HepG2 (cell line): ENCODE data around the gene CPHXL. TPM values are rescaled to one million over a fixed set of nuclear protein-coding genes. Genes with fewer than 3 reads are reported as not detected.

Experiments
- ATAC-seq: fragments of 200-7000 bp; cut with Tn5 transposase; 3 replicates; pipeline ENCODE4 v1.9.1; 2020; ENCODE audit warnings: mild to moderate bottlenecking, moderate library complexity
- BruUV-seq: library from RNA; stranded (reverse); fragments of 400-500 nt; replicated peaks from 2 replicates; lab custom pipeline; 2021; lab: Mats Ljungman, UMichigan
- CTCF ChIA-PET: fragments of 300-600 bp; formaldehyde crosslinking; extraction: SDS; loops from one replicate; lab custom pipeline; 2021; ENCODE audit warnings: low total read pairs, inconsistent platforms, low intra/inter-chr PET ratio; lab: Yijun Ruan, JAX
- POLR2A ChIA-PET: fragments of 350-600 bp; sonication (Branson Sonifier 250); formaldehyde crosslinking; loops from one replicate; lab custom pipeline; 2020; ENCODE audit warnings: antibody characterized with exemption, inconsistent platforms; lab: Yijun Ruan, JAX
- DNase-seq: peaks from one replicate; pipeline ENCODE4 v3.0.0-alpha.2; 2015; ENCODE audit warnings: low spot score
- FAIRE-seq: peaks from 3 replicates; lab custom pipeline; 2011; peaks lifted over from hg19 to GRCh38; lab: Jason Lieb, UNC
- H2AFZ ChIP-seq: one replicate; pipeline ENCODE4 v1.6.1; 2011; ENCODE audit warnings: low read length, inconsistent platforms
- H3K27ac ChIP-seq: fragments of 300-600 bp; 3 replicates; pipeline ENCODE4 v1.8.0; 2011; ENCODE audit warnings: mixed run types, mild to moderate bottlenecking, mixed read lengths, low read length, inconsistent platforms; ENCODE audit not compliant: insufficient read depth; ENCODE audit errors: extremely low read length
- H3K27me3 ChIP-seq, 2 experiments: fragments of 200-600 bp in 1 of 2; 2 replicates in 1 of 2; 3 replicates in 1 of 2; pipeline versions ENCODE4 v1.6.0 to v1.8.0; 2011; ENCODE audit warnings: low read length in 2 of 2, mild to moderate bottlenecking in 2 of 2, moderate library complexity in 2 of 2, inconsistent platforms in 1 of 2; ENCODE audit not compliant: insufficient read depth in 2 of 2, control insufficient read depth in 1 of 2
- H3K36me3 ChIP-seq, 2 experiments: fragments of 200-600 bp in 1 of 2; replicated peaks in 1 of 2; 2 replicates in 1 of 2; 3 replicates in 1 of 2; pipeline versions ENCODE4 v1.5.1 to v1.8.0; 2011; ENCODE audit warnings: low read length in 2 of 2, inconsistent platforms in 1 of 2; ENCODE audit not compliant: insufficient read depth in 2 of 2, control insufficient read depth in 1 of 2
- H3K4me1 ChIP-seq: 2 replicates; pipeline ENCODE4 v1.5.1; 2012; ENCODE audit warnings: low read length, inconsistent platforms; ENCODE audit not compliant: insufficient read depth
- H3K4me2 ChIP-seq: 2 replicates; pipeline ENCODE4 v1.6.0; 2011; ENCODE audit warnings: low read depth, low read length, inconsistent platforms
- H3K4me3 ChIP-seq, 3 experiments: fragments of 200-600 bp in 1 of 3; sonication (generic), shearing (Covaris generic) in 1 of 3; replicated peaks in 1 of 3; 2 replicates each; pipeline ENCODE4 v1.5.1; 2011 to 2016; ENCODE audit warnings: low read length in 3 of 3, inconsistent platforms in 2 of 3, low read depth in 2 of 3, mild to moderate bottlenecking in 2 of 3, control low read depth in 1 of 3, mixed read lengths in 1 of 3; ENCODE audit not compliant: insufficient read depth in 1 of 3
- H3K79me2 ChIP-seq: one replicate; pipeline ENCODE4 v1.6.1; 2011; ENCODE audit warnings: low read length, inconsistent platforms; ENCODE audit not compliant: insufficient read depth
- H3K9ac ChIP-seq: 2 replicates; pipeline ENCODE4 v1.6.0; 2011; ENCODE audit warnings: mild to moderate bottlenecking, low read depth, low read length, inconsistent platforms; ENCODE audit not compliant: insufficient read depth
- H3K9me3 ChIP-seq: 2 replicates; pipeline ENCODE4 v1.5.1; 2012; ENCODE audit warnings: mild to moderate bottlenecking, low read length
- H4K20me1 ChIP-seq: 2 replicates; pipeline ENCODE4 v1.6.0; 2011; ENCODE audit warnings: inconsistent platforms, mild to moderate bottlenecking, low read length, moderate library complexity; ENCODE audit not compliant: insufficient read depth
- ARNTL ChIP-seq: sonication (generic); formaldehyde crosslinking; IDR thresholded peaks from 2 replicates; pipeline ENCODE4 v1.4.0; 2020; ENCODE audit warnings: mild to moderate bottlenecking, missing genetic modification reagents
- KAT7 ChIP-seq: IDR thresholded peaks from 2 replicates; pipeline ENCODE4 v1.6.1; 2018; ENCODE audit warnings: borderline replicate concordance, missing compliant biosample characterization
- MZF1 ChIP-seq: sonication (generic); formaldehyde crosslinking; IDR thresholded peaks from 2 replicates; pipeline ENCODE4 v1.8.1; 2023; ENCODE audit warnings: mild to moderate bottlenecking, missing genetic modification reagents, borderline replicate concordance
- NFRKB ChIP-seq: fragments of 450-650 bp; IDR thresholded peaks from 2 replicates; pipeline ENCODE4 v1.6.1; 2017
- POLR2G ChIP-seq: fragments of 200-400 bp; formaldehyde crosslinking; IDR thresholded peaks from 2 replicates; pipeline ENCODE4 v1.6.1; 2018; ENCODE audit warnings: mild to moderate bottlenecking, low read depth, low read length, moderate library complexity
- RBM22 ChIP-seq: fragments of 200-400 bp; formaldehyde crosslinking; optimal IDR thresholded peaks from 2 replicates; pipeline ENCODE3; 2017; ENCODE audit warnings: mild to moderate bottlenecking, low read length, moderate library complexity
- SCMH1 ChIP-seq: sonication (generic); formaldehyde crosslinking; IDR thresholded peaks from 2 replicates; pipeline ENCODE4 v1.9.0; 2021; ENCODE audit warnings: missing genetic modification reagents, mild to moderate bottlenecking, borderline replicate concordance
- SP5 ChIP-seq: IDR thresholded peaks from 2 replicates; pipeline ENCODE4 v1.6.1; 2016; ENCODE audit warnings: low read depth, borderline replicate concordance
- TFAP4 ChIP-seq: sonication (generic); IDR thresholded peaks from 2 replicates; pipeline ENCODE4 v1.6.1; 2016; ENCODE audit warnings: low read depth, borderline replicate concordance
- TOE1 ChIP-seq: sonication (generic); formaldehyde crosslinking; IDR thresholded peaks from 2 replicates; pipeline ENCODE4 v1.4.0; 2020; ENCODE audit warnings: mild to moderate bottlenecking, missing genetic modification reagents
- WIZ ChIP-seq: sonication (generic); formaldehyde crosslinking; IDR thresholded peaks from 2 replicates; pipeline ENCODE4 v1.5.1; 2020; ENCODE audit warnings: mild to moderate bottlenecking, missing genetic modification reagents
- XRCC5 ChIP-seq: fragments of 200-400 bp; formaldehyde crosslinking; optimal IDR thresholded peaks from 2 replicates; pipeline ENCODE3; 2017; ENCODE audit warnings: mild to moderate bottlenecking, low read length
- ZBTB38 ChIP-seq: sonication (generic); formaldehyde crosslinking; IDR thresholded peaks from 2 replicates; pipeline ENCODE4 v1.5.1; 2020; ENCODE audit warnings: mild to moderate bottlenecking, missing genetic modification reagents
- ZMYM4 ChIP-seq: sonication (generic); formaldehyde crosslinking; IDR thresholded peaks from 2 replicates; pipeline ENCODE4 v1.8.1; 2023; ENCODE audit warnings: mild to moderate bottlenecking, missing genetic modification reagents
- ZNF251 ChIP-seq: sonication (generic); formaldehyde crosslinking; IDR thresholded peaks from 2 replicates; pipeline ENCODE4 v1.9.0; 2021; ENCODE audit warnings: mild to moderate bottlenecking, missing genetic modification reagents
- ZNF317 ChIP-seq: sonication (generic); formaldehyde crosslinking; IDR thresholded peaks from 2 replicates; pipeline ENCODE4 v1.5.0; 2020; ENCODE audit warnings: mild to moderate bottlenecking, missing genetic modification reagents
- ZNF343 ChIP-seq: sonication (generic); formaldehyde crosslinking; IDR thresholded peaks from 2 replicates; pipeline ENCODE4 v1.4.0; 2020; ENCODE audit warnings: mild to moderate bottlenecking, missing genetic modification reagents
- in situ Hi-C: cut with HindIII; loops from 2 replicates; pipeline ENCODE4 v1.10.0; 2017; ENCODE audit warnings: low pct_unique_long_range_greater_than_20kb; ENCODE audit not compliant: extremely low pct_ligation_motif_present
- intact Hi-C: fragments of 100-400 bp; cut with micrococcal nuclease; formaldehyde crosslinking; loops from one replicate; pipeline ENCODE4 v1.10.0; 2022; ENCODE audit not compliant: unreplicated experiment
- polyA plus RNA-seq, 8 experiments: library from polyadenylated mRNA; depleted of rRNA in 3 of 8; stranded (reverse) in 7 of 8; unstranded in 1 of 8; fragments of >200 nt; fragmentation: Illumina TruSeq in 4 of 8; extraction: Trizol in 4 of 8; gene quantifications; 2 replicates each; pipeline versions ENCODE4 v1.2.1 to v1.2.3, GENCODE V29; 2011 to 2016; ENCODE audit warnings: low read depth in 4 of 8, missing spikeins in 1 of 8, mixed read lengths in 1 of 8; ENCODE audit not compliant: insufficient read depth in 1 of 8
- total RNA-seq, 5 experiments: library from RNA; depleted of rRNA; stranded (reverse); fragments of >200 nt; fragmentation: Illumina TruSeq; extraction: Trizol; gene quantifications; 2 replicates each; pipeline ENCODE4 v1.2.3, GENCODE V29; 2016; ENCODE audit warnings: low read depth in 1 of 5
- TF ChIP-seq, protein P1 (sequence below): sonication (generic); formaldehyde crosslinking; IDR thresholded peaks from 2 replicates; pipeline ENCODE4 v1.8.1; 2023; ENCODE audit warnings: mild to moderate bottlenecking, missing genetic modification reagents, borderline replicate concordance
- TF ChIP-seq, protein P2 (sequence below), 2 experiments: IDR thresholded peaks; 2 replicates each; pipeline ENCODE4 v1.6.1; 2011 to 2012; ENCODE audit warnings: low read length in 2 of 2, borderline replicate concordance in 1 of 2, low read depth in 1 of 2, mild to moderate bottlenecking in 1 of 2, moderate library complexity in 1 of 2
- TF ChIP-seq, protein P3 (sequence below): sonication (generic); formaldehyde crosslinking; IDR thresholded peaks from 2 replicates; pipeline ENCODE4 v1.5.1; 2020; ENCODE audit warnings: missing genetic modification reagents, mild to moderate bottlenecking, borderline replicate concordance

The CPHXL gene
- total and polyA plus RNA-seq, 2 of the 13 experiments (the other 11 are each of a cell fraction or from before 2014, with no cell fraction given) = not detected

GRCh38 chr16:75718452-75718851 lies 7.8 kb downstream of the CPHXL start (continued):
- TF ChIP-seq ZNF251 = no peak
- no peak for TF ChIP-seq ARNTL (CRISPR knock-in tag)
- no peak for TF ChIP-seq WIZ (CRISPR knock-in tag)
- TF ChIP-seq ZBTB38 (CRISPR knock-in tag) = no peak
- TF ChIP-seq, protein P1, sequence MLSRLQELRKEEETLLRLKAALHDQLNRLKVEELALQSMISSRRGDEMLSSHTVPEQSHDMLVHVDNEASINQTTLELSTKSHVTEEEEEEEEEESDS (CRISPR knock-in tag) = no peak
- TF ChIP-seq, all 625 proteins: peak for 0

GRCh38 chr16:75714661-75715060 lies 11.6 kb downstream of the CPHXL start:
- ChIA-PET CTCF (no interaction called here), POLR2A (no interaction called here)
- Histone ChIP-seq H2AFZ (no peak overlapping the region), H3K79me2 (no peaks in the 10 kb centered on the region), H3K27me3 (peaks cover 0 to 3% of the 10 kb centered on the region in 2 experiments; a peak in 2 of 5 replicates), H3K4me1 (no peaks in the 10 kb centered on the region), H3K9ac (no peak overlapping the region), H3K9me3 (peaks cover 12% of the 10 kb centered on the region), H3K4me2 (no peak overlapping the region), H4K20me1 (no peaks in the 10 kb centered on the region), H3K4me3 (no peak overlapping the region), H3K36me3 (no peaks in the 10 kb centered on the region), H3K27ac (no peak overlapping the region)
- intact Hi-C loops (no loop called here), in situ Hi-C loops (no loop called here)
- ATAC-seq (no peak), FAIRE-seq (no peak), DNase-seq (no peak)
- BruUV-seq = no TSS peak
- TF ChIP-seq ZNF317 (CRISPR knock-in tag) (no peak), POLR2G (no peak), MZF1 (CRISPR knock-in tag) (no peak), KAT7 (CRISPR knock-in tag) (no peak), SP5 (no peak), XRCC5 (no peak), TFAP4 (no peak), RBM22 (no peak), TOE1 (no peak), NFRKB (no peak), ZNF343 (CRISPR knock-in tag) (no peak), SCMH1 (CRISPR knock-in tag) (no peak), ZMYM4 (no peak)
- TF ChIP-seq, protein P2, sequence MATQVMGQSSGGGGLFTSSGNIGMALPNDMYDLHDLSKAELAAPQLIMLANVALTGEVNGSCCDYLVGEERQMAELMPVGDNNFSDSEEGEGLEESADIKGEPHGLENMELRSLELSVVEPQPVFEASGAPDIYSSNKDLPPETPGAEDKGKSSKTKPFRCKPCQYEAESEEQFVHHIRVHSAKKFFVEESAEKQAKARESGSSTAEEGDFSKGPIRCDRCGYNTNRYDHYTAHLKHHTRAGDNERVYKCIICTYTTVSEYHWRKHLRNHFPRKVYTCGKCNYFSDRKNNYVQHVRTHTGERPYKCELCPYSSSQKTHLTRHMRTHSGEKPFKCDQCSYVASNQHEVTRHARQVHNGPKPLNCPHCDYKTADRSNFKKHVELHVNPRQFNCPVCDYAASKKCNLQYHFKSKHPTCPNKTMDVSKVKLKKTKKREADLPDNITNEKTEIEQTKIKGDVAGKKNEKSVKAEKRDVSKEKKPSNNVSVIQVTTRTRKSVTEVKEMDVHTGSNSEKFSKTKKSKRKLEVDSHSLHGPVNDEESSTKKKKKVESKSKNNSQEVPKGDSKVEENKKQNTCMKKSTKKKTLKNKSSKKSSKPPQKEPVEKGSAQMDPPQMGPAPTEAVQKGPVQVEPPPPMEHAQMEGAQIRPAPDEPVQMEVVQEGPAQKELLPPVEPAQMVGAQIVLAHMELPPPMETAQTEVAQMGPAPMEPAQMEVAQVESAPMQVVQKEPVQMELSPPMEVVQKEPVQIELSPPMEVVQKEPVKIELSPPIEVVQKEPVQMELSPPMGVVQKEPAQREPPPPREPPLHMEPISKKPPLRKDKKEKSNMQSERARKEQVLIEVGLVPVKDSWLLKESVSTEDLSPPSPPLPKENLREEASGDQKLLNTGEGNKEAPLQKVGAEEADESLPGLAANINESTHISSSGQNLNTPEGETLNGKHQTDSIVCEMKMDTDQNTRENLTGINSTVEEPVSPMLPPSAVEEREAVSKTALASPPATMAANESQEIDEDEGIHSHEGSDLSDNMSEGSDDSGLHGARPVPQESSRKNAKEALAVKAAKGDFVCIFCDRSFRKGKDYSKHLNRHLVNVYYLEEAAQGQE (IDR thresholded peaks at IDR 0.05; ENCODE audit: borderline replicate concordance in 1 of 2, low read depth in 1 of 2, low read length in 2 of 2) = no peak
- TF ChIP-seq, protein P3, sequence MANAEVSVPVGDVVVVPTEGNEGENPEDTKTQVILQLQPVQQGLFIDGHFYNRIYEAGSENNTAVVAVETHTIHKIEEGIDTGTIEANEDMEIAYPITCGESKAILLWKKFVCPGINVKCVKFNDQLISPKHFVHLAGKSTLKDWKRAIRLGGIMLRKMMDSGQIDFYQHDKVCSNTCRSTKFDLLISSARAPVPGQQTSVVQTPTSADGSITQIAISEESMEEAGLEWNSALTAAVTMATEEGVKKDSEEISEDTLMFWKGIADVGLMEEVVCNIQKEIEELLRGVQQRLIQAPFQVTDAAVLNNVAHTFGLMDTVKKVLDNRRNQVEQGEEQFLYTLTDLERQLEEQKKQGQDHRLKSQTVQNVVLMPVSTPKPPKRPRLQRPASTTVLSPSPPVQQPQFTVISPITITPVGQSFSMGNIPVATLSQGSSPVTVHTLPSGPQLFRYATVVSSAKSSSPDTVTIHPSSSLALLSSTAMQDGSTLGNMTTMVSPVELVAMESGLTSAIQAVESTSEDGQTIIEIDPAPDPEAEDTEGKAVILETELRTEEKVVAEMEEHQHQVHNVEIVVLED (CRISPR knock-in tag) = no peak
